ENCODE measurements around the gene DLGAP1.

DNA sequence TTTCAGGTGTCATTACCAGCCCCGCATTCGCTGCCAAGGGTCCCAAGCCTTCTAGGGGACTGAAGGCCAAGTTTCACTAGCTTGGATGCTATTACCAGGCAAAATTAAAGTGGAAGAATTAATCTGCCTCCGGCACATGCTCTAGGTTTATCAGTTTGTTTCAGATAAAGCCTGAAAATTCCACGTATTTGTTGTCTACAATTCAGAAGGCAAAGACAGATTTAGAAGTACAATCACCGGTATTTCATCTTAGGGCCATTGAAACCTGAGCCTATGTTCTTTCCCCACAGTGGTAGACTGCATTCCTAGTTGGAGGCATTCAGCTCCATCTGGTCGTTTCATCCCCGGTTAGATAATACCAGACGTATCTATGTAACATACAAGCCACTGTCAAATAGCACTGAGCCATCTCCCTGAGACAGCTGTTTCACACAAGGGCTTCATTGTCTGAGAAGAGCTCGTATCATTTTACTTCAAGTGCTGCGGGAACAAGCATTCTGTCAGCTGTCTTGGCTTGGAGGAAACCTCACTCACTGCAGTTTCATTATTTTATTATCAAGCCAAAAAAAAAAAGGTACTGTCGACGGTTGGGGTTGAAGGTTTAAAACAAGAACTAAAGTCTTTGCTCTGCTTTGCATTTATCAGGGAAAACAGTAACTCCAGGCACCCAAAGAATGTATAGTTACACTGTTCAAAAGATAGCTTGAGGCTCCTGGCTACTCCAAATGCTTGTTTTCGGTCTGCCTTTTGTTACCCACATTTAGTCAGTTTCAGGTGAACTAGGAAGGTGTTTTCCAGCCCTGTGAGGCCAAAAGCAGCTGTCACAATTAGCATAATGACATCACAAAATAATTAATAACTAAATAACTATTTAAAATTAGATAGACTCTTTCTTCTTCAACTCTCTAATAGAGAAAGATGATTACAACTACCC is 928.4 kb downstream of the DLGAP1 start:
- TF ChIP-seq POLR2A (IDR thresholded peaks at IDR 0.05) = no peak
- TF ChIP-seq, protein P1, sequence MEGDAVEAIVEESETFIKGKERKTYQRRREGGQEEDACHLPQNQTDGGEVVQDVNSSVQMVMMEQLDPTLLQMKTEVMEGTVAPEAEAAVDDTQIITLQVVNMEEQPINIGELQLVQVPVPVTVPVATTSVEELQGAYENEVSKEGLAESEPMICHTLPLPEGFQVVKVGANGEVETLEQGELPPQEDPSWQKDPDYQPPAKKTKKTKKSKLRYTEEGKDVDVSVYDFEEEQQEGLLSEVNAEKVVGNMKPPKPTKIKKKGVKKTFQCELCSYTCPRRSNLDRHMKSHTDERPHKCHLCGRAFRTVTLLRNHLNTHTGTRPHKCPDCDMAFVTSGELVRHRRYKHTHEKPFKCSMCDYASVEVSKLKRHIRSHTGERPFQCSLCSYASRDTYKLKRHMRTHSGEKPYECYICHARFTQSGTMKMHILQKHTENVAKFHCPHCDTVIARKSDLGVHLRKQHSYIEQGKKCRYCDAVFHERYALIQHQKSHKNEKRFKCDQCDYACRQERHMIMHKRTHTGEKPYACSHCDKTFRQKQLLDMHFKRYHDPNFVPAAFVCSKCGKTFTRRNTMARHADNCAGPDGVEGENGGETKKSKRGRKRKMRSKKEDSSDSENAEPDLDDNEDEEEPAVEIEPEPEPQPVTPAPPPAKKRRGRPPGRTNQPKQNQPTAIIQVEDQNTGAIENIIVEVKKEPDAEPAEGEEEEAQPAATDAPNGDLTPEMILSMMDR (IDR thresholded peaks at IDR 0.05 in 8 of 11, conservative IDR thresholded peaks at IDR 0.05 in 3 of 11) = no peak

Data from spleen (tissue), 7 donors.